ENCODE measurements around the gene COL4A3. TPM values are rescaled to one million over a fixed set of nuclear protein-coding genes. Genes with fewer than 3 reads are reported as not detected.

COL4A3 gene
- total RNA-seq, 1 experiment from 2014 or later, result 0.60 TPM

GRCh38 chr2:227313310-227313709, 148.9 kb downstream of the COL4A3 start:
- Histone ChIP-seq H4K20me1 (ENCODE audit: insufficient read depth, low read depth, low read length) (no peaks in the 10 kb centered on the region), H3K4me2 (ENCODE audit: low read depth, low read length, poor library complexity, severe bottlenecking) (no peak overlapping the region), H3K79me2 (ENCODE audit: low read length) (no peaks in the 10 kb centered on the region), H3K4me1 (ENCODE audit: low read length) (no peaks in the 10 kb centered on the region), H2AFZ (ENCODE audit: low read length) (no peak overlapping the region), H3K27me3 (ENCODE audit: low read length) (no peaks in the 10 kb centered on the region), H3K9ac (ENCODE audit: low read length) (no peak overlapping the region), H3K27ac (ENCODE audit: low read length) (no peak overlapping the region), H3K36me3 (ENCODE audit: insufficient read depth, low read length) (no peaks in the 10 kb centered on the region), H3K9me3 (ENCODE audit: low read length) (no peaks in the 10 kb centered on the region), H3K4me3 (ENCODE audit: low read length) (no peak overlapping the region), H3K9me2 (replicated peaks; ENCODE audit: insufficient read depth, low read length) (no peaks in the 10 kb centered on the region)
- DNase-seq, result no peak

- Histone ChIP-seq H3K4me3 (ENCODE audit: low read length) (no peak overlapping the region), H3K36me3 (ENCODE audit: insufficient read depth, low read length) (no peaks in the 10 kb centered on the region), H3K9me3 (ENCODE audit: low read length) (no peaks in the 10 kb centered on the region; the same call in 1 of the 2 replicates)
Measured at GRCh38 chr2:227317834-227318233, 153.4 kb downstream of the COL4A3 start.

DNA sequence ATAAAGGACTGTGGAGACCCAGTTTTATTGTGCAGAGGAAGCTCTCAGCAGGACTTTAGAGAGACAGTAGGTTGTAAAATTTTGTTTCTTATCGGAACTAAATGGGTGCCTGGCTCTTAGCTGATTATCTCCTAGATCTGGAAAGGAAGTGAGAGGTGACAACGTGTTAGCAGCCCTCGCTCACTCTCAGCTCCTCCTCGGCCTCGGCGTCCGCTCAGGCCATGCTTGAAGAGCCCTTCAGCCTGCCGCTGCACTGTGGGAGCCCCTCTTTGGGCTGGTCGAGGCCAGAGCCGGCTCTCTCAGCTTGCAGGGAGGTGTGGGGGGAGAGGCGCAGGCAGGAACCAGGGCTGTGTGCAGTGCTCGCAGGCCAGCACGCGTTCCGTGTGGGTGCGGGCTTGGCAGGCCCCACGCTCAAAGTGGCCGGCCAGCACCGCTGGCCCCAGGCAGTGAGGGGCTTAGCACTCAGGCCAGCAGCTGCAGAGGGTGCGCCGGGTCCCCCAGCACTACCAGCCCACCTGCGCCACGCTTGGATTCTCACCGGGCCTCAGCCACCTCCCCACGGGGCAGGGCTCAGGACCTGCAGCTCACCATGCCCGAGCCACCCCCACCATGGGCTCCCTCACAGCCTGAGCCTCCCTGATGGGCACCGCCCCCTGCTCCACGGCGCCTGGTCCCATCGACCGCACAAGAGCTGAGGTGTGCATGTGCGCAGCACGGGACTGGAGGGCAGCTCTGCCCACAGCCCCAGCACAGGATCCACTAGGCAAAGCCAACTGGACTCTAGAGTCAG, 156.1 kb downstream of the COL4A3 start:
- Histone ChIP-seq H3K9me2 (replicated peaks; ENCODE audit: insufficient read depth, low read length) (no peaks in the 10 kb centered on the region; the same call in 1 of the 2 replicates), H3K27me3 (ENCODE audit: low read length) (no peaks in the 10 kb centered on the region), H3K36me3 (ENCODE audit: insufficient read depth, low read length) (no peaks in the 10 kb centered on the region), H2AFZ (ENCODE audit: low read length) (no peak overlapping the region), H3K79me2 (ENCODE audit: low read length) (peaks cover 9% of the 10 kb centered on the region), H3K9ac (ENCODE audit: low read length) (no peak overlapping the region), H3K9me3 (ENCODE audit: low read length) (no peaks in the 10 kb centered on the region; the same call in 1 of the 2 replicates), H3K4me3 (ENCODE audit: low read length) (no peak overlapping the region), H3K4me2 (ENCODE audit: low read depth, low read length, poor library complexity, severe bottlenecking) (no peak overlapping the region), H3K4me1 (ENCODE audit: low read length) (peaks cover 9% of the 10 kb centered on the region), H4K20me1 (ENCODE audit: insufficient read depth, low read depth, low read length) (no peaks in the 10 kb centered on the region), H3K27ac (ENCODE audit: low read length) (no peak overlapping the region)
- DNase-seq, result no peak

More at GRCh38 chr2:227317834-227318233, 153.4 kb downstream of the COL4A3 start:
- Histone ChIP-seq H3K4me2 (ENCODE audit: low read depth, low read length, poor library complexity, severe bottlenecking) (no peak overlapping the region), H3K79me2 (ENCODE audit: low read length) (no peaks in the 10 kb centered on the region), H3K4me1 (ENCODE audit: low read length) (no peaks in the 10 kb centered on the region), H4K20me1 (ENCODE audit: insufficient read depth, low read depth, low read length) (no peaks in the 10 kb centered on the region), H2AFZ (ENCODE audit: low read length) (no peak overlapping the region), H3K27me3 (ENCODE audit: low read length) (no peaks in the 10 kb centered on the region), H3K27ac (ENCODE audit: low read length) (no peak overlapping the region), H3K9me2 (replicated peaks; ENCODE audit: insufficient read depth, low read length) (no peaks in the 10 kb centered on the region), H3K9ac (ENCODE audit: low read length) (no peak overlapping the region)
- DNase-seq, result no peak

- Histone ChIP-seq H3K9me3 (ENCODE audit: low read length) (no peaks in the 10 kb centered on the region; the same call in 1 of the 2 replicates), H3K4me2 (ENCODE audit: low read depth, low read length, poor library complexity, severe bottlenecking) (no peak overlapping the region), H3K27ac (ENCODE audit: low read length) (no peak overlapping the region), H3K79me2 (ENCODE audit: low read length) (peaks cover 30% of the 10 kb centered on the region), H3K9ac (ENCODE audit: low read length) (no peak overlapping the region), H4K20me1 (ENCODE audit: insufficient read depth, low read depth, low read length) (no peaks in the 10 kb centered on the region), H3K4me1 (ENCODE audit: low read length) (peaks cover 24% of the 10 kb centered on the region), H3K9me2 (replicated peaks; ENCODE audit: insufficient read depth, low read length) (no peaks in the 10 kb centered on the region; the same call in 1 of the 2 replicates), H3K27me3 (ENCODE audit: low read length) (no peaks in the 10 kb centered on the region), H3K36me3 (ENCODE audit: insufficient read depth, low read length) (no peaks in the 10 kb centered on the region), H3K4me3 (ENCODE audit: low read length) (no peak overlapping the region), H2AFZ (ENCODE audit: low read length) (no peak overlapping the region)
- DNase-seq, result no peak
Measured at GRCh38 chr2:227322530-227323205, 158.2 kb downstream of the COL4A3 start.

DNA sequence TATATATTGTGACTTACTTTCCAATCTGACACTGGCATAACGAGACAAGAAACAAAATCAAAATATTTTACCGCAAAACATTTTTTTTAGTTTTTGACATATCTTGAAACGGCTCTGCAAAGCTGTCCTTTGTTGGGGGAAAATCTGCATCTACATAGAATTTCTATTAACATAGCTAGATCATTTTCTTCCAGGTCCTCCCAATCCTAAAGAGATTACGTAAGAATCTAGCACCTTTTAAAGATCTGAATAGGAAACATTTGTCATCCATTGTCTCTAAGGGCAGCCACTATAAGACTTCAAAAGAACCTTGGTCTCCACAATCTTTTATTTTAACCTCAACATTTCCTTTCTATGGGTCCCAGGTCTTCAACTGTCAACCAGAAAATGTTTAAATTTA, 159.4 kb downstream of the COL4A3 start:
- Histone ChIP-seq H2AFZ (ENCODE audit: low read length) (no peak overlapping the region), H3K79me2 (ENCODE audit: low read length) (peaks cover 42% of the 10 kb centered on the region), H3K27me3 (ENCODE audit: low read length) (no peaks in the 10 kb centered on the region), H3K9ac (ENCODE audit: low read length) (no peak overlapping the region), H3K4me1 (ENCODE audit: low read length) (peaks cover 31% of the 10 kb centered on the region), H4K20me1 (ENCODE audit: insufficient read depth, low read depth, low read length) (no peaks in the 10 kb centered on the region), H3K4me3 (ENCODE audit: low read length) (peak overlapping the region; percentile 90; the same call in 1 of the 2 replicates), H3K4me2 (ENCODE audit: low read depth, low read length, poor library complexity, severe bottlenecking) (peak overlapping the region; percentile 85), H3K9me3 (ENCODE audit: low read length) (no peaks in the 10 kb centered on the region; the same call in 1 of the 2 replicates), H3K9me2 (replicated peaks; ENCODE audit: insufficient read depth, low read length) (no peaks in the 10 kb centered on the region; the same call in 1 of the 2 replicates), H3K27ac (ENCODE audit: low read length) (no peak overlapping the region), H3K36me3 (ENCODE audit: insufficient read depth, low read length) (0 out of 2 replicates have a peak, but pooled peaks cover 7% of the 10 kb centered on the region)
- no peak for DNase-seq

DNA sequence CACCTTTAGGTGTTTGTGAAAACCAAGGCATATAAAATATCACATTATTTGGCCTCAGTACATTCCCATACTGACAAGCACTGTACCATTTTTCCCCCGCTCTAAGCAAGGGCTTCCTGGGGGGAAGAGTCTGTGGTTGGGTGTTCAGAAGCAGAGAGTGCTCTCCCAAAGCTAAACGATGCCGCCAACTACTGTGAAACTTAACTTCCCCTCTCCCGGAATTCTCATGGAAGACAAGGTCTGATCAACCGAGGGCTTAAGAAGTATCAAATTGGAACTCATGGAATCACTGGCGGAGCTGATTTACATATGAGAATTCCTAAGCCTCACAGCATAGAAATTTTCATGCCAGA, 160.2 kb downstream of the COL4A3 start:
- no peaks in the 10 kb centered on the region for H4K20me1 ChIP-seq (ENCODE audit: insufficient read depth, low read depth, low read length)

GRCh38 chr2:227324995-227325838, 160.8 kb downstream of the COL4A3 start, which contains the start of gene MFF:
Gene MFF, plus strand, starts transcription at chr2:227325251. Its CDS starts 5,415 bp downstream, at chr2:227330666.
- Histone ChIP-seq H3K4me2 (ENCODE audit: low read depth, low read length, poor library complexity, severe bottlenecking) (peak within 1 kb of the TSS; percentile 85), H3K79me2 (ENCODE audit: low read length) (peaks cover 56% of the 10 kb centered on the region)

More for the DNA sequence above, 160.2 kb downstream of the COL4A3 start:
- Histone ChIP-seq H2AFZ (ENCODE audit: low read length) (peak overlapping the region; percentile 85), H3K79me2 (ENCODE audit: low read length) (peaks cover 50% of the 10 kb centered on the region), H3K4me1 (ENCODE audit: low read length) (peaks cover 31% of the 10 kb centered on the region), H3K36me3 (ENCODE audit: insufficient read depth, low read length) (peaks cover 9% of the 10 kb centered on the region; the same call in 1 of the 2 replicates), H3K27me3 (ENCODE audit: low read length) (no peaks in the 10 kb centered on the region), H3K9me3 (ENCODE audit: low read length) (no peaks in the 10 kb centered on the region; the same call in 1 of the 2 replicates), H3K9ac (ENCODE audit: low read length) (peak overlapping the region; percentile 90), H3K4me2 (ENCODE audit: low read depth, low read length, poor library complexity, severe bottlenecking) (peak overlapping the region; percentile 85), H3K9me2 (replicated peaks; ENCODE audit: insufficient read depth, low read length) (no peaks in the 10 kb centered on the region; the same call in 1 of the 2 replicates), H3K27ac (ENCODE audit: low read length) (no peak overlapping the region), H3K4me3 (ENCODE audit: low read length) (peak overlapping the region; percentile 90)
- DNase-seq, result no peak

More at GRCh38 chr2:227324995-227325838, 160.8 kb downstream of the COL4A3 start, which contains the start of gene MFF:
- DNase-seq, result peak; percentile 97
- H3K9ac ChIP-seq (ENCODE audit: low read length), result peak within 1 kb of the TSS; percentile 90
- peaks cover 31% of the 10 kb centered on the region for H3K4me1 ChIP-seq (ENCODE audit: low read length)
- H3K4me3 ChIP-seq (ENCODE audit: low read length), result peak within 1 kb of the TSS; percentile 90
- peak within 1 kb of the TSS; percentile 54 for H3K27ac ChIP-seq (ENCODE audit: low read length)
- peak within 1 kb of the TSS; percentile 85 for H2AFZ ChIP-seq (ENCODE audit: low read length)
- no peaks in the 10 kb centered on the region; the same call in 1 of the 2 replicates for H3K9me2 ChIP-seq (replicated peaks; ENCODE audit: insufficient read depth, low read length)
- no peaks in the 10 kb centered on the region; the same call in 1 of the 2 replicates for H3K9me3 ChIP-seq (ENCODE audit: low read length)
- no peaks in the 10 kb centered on the region for H4K20me1 ChIP-seq (ENCODE audit: insufficient read depth, low read depth, low read length)
- peaks cover 14% of the 10 kb centered on the region; the same call in 1 of the 2 replicates for H3K36me3 ChIP-seq (ENCODE audit: insufficient read depth, low read length)
- no peaks in the 10 kb centered on the region for H3K27me3 ChIP-seq (ENCODE audit: low read length)
